Lower lobe of right lung (tissue), 2 donors: Measurements from ENCODE around the gene VAT1L. TPM values are rescaled to one million over a fixed set of nuclear protein-coding genes. Genes with fewer than 3 reads are reported as not detected.

Experiments used
- ATAC-seq, 2 donors: fragments of 200-7000 bp; cut with Tn5 transposase; one replicate each; pipeline ENCODE4 v1.9.1; 2020 to 2022; ENCODE audit warnings: mild to moderate bottlenecking in 2 of 2, moderate library complexity in 2 of 2
- DNase-seq: peaks from one replicate; pipeline ENCODE4 v3.0.0-alpha.2; 2020
- H3K27ac ChIP-seq: fragments of 200-600 bp; one replicate; pipeline ENCODE4 v1.8.0; 2022
- H3K27me3 ChIP-seq: fragments of 200-600 bp; one replicate; pipeline ENCODE4 v1.8.0; 2022; ENCODE audit warnings: low read depth
- H3K36me3 ChIP-seq: fragments of 200-600 bp; one replicate; pipeline ENCODE4 v1.8.0; 2022; ENCODE audit warnings: mild to moderate bottlenecking
- H3K4me1 ChIP-seq: fragments of 200-600 bp; one replicate; pipeline ENCODE4 v1.8.0; 2022
- H3K4me3 ChIP-seq: fragments of 200-600 bp; one replicate; pipeline ENCODE4 v1.8.0; 2022; ENCODE audit warnings: mild to moderate bottlenecking
- H3K9me3 ChIP-seq: fragments of 200-600 bp; one replicate; pipeline ENCODE4 v1.8.0; 2022
- CTCF ChIP-seq: fragments of 200-600 bp; IDR thresholded peaks from one replicate; pipeline ENCODE4 v1.8.0; 2022; ENCODE audit warnings: antibody characterized with exemption, mild to moderate bottlenecking
- intact Hi-C: fragments of 100-400 bp; cut with DNase I; formaldehyde crosslinking; loops from one replicate; pipeline ENCODE4 v1.11.0; 2022
- total RNA-seq: library from RNA; stranded (reverse); fragmentation: NEBNext Ultra II Directional; extraction: Animal tissue kit (Norgen Biotek cat#: 25700); gene quantifications from one replicate; pipeline ENCODE4 v1.2.1, GENCODE V29; 2021
- donor health status: DM: no; HTN: yes; CAD: no; lungs with severe emphysema.

VAT1L gene
- total RNA-seq, 1 donor from 2014 or later: 0.38 TPM

- Histone ChIP-seq H3K27ac (no peak overlapping the region), H3K4me3 (no peak overlapping the region), H3K27me3 (peaks cover 8% of the 10 kb centered on the region), H3K9me3 (no peaks in the 10 kb centered on the region), H3K36me3 (no peaks in the 10 kb centered on the region), H3K4me1 (no peaks in the 10 kb centered on the region)
- DNase-seq: no peak
- TF ChIP-seq CTCF: no peak
- intact Hi-C loops: no loop called here
- no peak for ATAC-seq
These were observed 175.1 kb downstream of the VAT1L start for GRCh38 chr16:77963185-77964044.

- no peaks in the 10 kb centered on the region for H3K4me1 ChIP-seq
- no peak overlapping the region for H3K27ac ChIP-seq
- DNase-seq (no peak), ATAC-seq (no peak)
- H3K9me3 ChIP-seq: no peaks in the 10 kb centered on the region
- intact Hi-C loops: no loop called here
- H3K4me3 ChIP-seq: no peak overlapping the region
- H3K27me3 ChIP-seq: peaks cover 8% of the 10 kb centered on the region
- no peak for TF ChIP-seq CTCF
- H3K36me3 ChIP-seq: no peaks in the 10 kb centered on the region
These were observed 177.0 kb downstream of the VAT1L start for GRCh38 chr16:77965346-77965745.

GRCh38 chr16:77967054-77967904, 178.9 kb downstream of the VAT1L start:
- peaks cover 3% of the 10 kb centered on the region for H3K4me1 ChIP-seq
- no peaks in the 10 kb centered on the region for H3K9me3 ChIP-seq
- no peaks in the 10 kb centered on the region for H3K36me3 ChIP-seq
- ATAC-seq (no peak), DNase-seq (no peak)
- H3K4me3 ChIP-seq: no peak overlapping the region
- peaks cover 8% of the 10 kb centered on the region for H3K27me3 ChIP-seq
- intact Hi-C loops: no loop called here
- TF ChIP-seq CTCF: no peak
- H3K27ac ChIP-seq: no peak overlapping the region

GRCh38 chr16:77969861-77970260, 181.5 kb downstream of the VAT1L start:
- no peak for TF ChIP-seq CTCF
- Histone ChIP-seq H3K36me3 (no peaks in the 10 kb centered on the region), H3K4me1 (peaks cover 3% of the 10 kb centered on the region), H3K27ac (no peak overlapping the region), H3K4me3 (no peak overlapping the region), H3K27me3 (no peaks in the 10 kb centered on the region), H3K9me3 (no peaks in the 10 kb centered on the region)
- DNase-seq: no peak
- ATAC-seq: no peak
- intact Hi-C loops: loop anchor here (5.0 kb wide), 1 partner anchor 293 kb away; no protein-coding TSS in a partner anchor

- Histone ChIP-seq H3K36me3 (no peaks in the 10 kb centered on the region), H3K27ac (no peak overlapping the region), H3K4me1 (peaks cover 3% of the 10 kb centered on the region), H3K27me3 (no peaks in the 10 kb centered on the region), H3K9me3 (no peaks in the 10 kb centered on the region), H3K4me3 (no peak overlapping the region)
- no peak for ATAC-seq
- no peak for DNase-seq
- TF ChIP-seq CTCF: no peak
- intact Hi-C loops: loop anchor here (5.0 kb wide), 1 partner anchor 293 kb away; no protein-coding TSS in a partner anchor
These were observed 182.0 kb downstream of the VAT1L start for GRCh38 chr16:77970371-77970770.
